H9 (cell line): ENCODE measurements around the gene POLD1. TPM values are rescaled to one million over a fixed set of nuclear protein-coding genes. Genes with fewer than 3 reads are reported as not detected.

Experiments used
- DNase-seq: peaks from one replicate; pipeline ENCODE4 v3.0.0-alpha.2; 2017
- H2AFZ ChIP-seq: one replicate; pipeline ENCODE4 v1.6.1; 2013; ENCODE audit warnings: mild to moderate bottlenecking, low read length, control low read depth, moderate library complexity
- H2AK5ac ChIP-seq: 2 replicates; pipeline ENCODE4 v1.6.1; 2013; ENCODE audit warnings: low read length, control low read depth, mixed read lengths; ENCODE audit not compliant: insufficient read length
- H2BK120ac ChIP-seq: one replicate; pipeline ENCODE4 v1.6.1; 2013; ENCODE audit warnings: low read depth, mild to moderate bottlenecking, low read length, control low read depth, inconsistent platforms; ENCODE audit not compliant: poor library complexity, severe bottlenecking
- H2BK12ac ChIP-seq: 2 replicates; pipeline ENCODE4 v1.6.1; 2013; ENCODE audit warnings: low read length, control low read depth, mixed read lengths, low read depth; ENCODE audit not compliant: insufficient read length
- H2BK15ac ChIP-seq: 2 replicates; pipeline ENCODE4 v1.6.1; 2013; ENCODE audit warnings: low read depth, low read length, control low read depth
- H2BK20ac ChIP-seq: one replicate; pipeline ENCODE4 v1.6.1; 2013; ENCODE audit warnings: low read depth, mild to moderate bottlenecking, low read length, control low read depth, inconsistent platforms; ENCODE audit not compliant: poor library complexity, severe bottlenecking
- H2BK5ac ChIP-seq: 2 replicates; pipeline ENCODE4 v1.6.1; 2013; ENCODE audit warnings: low read length, control low read depth, mixed read lengths; ENCODE audit not compliant: insufficient read length
- H3K14ac ChIP-seq: 2 replicates; pipeline ENCODE4 v1.6.1; 2013; ENCODE audit warnings: low read length, control low read depth; ENCODE audit not compliant: insufficient read depth
- H3K18ac ChIP-seq: 2 replicates; pipeline ENCODE4 v1.6.1; 2013; ENCODE audit warnings: low read depth, mild to moderate bottlenecking, mixed read lengths, low read length, control low read depth; ENCODE audit not compliant: insufficient read length
- H3K23ac ChIP-seq: 2 replicates; pipeline ENCODE4 v1.6.1; 2013; ENCODE audit warnings: low read length, control low read depth, mixed read lengths, low read depth; ENCODE audit not compliant: insufficient read length
- H3K23me2 ChIP-seq: 2 replicates; pipeline ENCODE4 v1.6.1; 2013; ENCODE audit warnings: low read depth, mild to moderate bottlenecking, mixed read lengths, low read length, control low read depth; ENCODE audit not compliant: insufficient read length, poor library complexity, severe bottlenecking
- H3K27ac ChIP-seq: 2 replicates; pipeline ENCODE4 v1.5.1; 2013; ENCODE audit warnings: low read length, control low read depth, mixed read lengths, low read depth; ENCODE audit not compliant: insufficient read length
- H3K27me3 ChIP-seq: 2 replicates; pipeline ENCODE4 v1.6.1; 2013; ENCODE audit warnings: low read length, control low read depth, inconsistent platforms; ENCODE audit not compliant: insufficient read depth
- H3K4ac ChIP-seq: 2 replicates; pipeline ENCODE4 v1.6.1; 2013; ENCODE audit warnings: low read depth, mild to moderate bottlenecking, control low read depth, inconsistent platforms, low read length, moderate library complexity
- H3K4me1 ChIP-seq: 2 replicates; pipeline ENCODE4 v1.6.1; 2013; ENCODE audit warnings: low read length, control low read depth, inconsistent platforms; ENCODE audit not compliant: insufficient read depth
- H3K4me2 ChIP-seq: 2 replicates; pipeline ENCODE4 v1.6.1; 2013; ENCODE audit warnings: low read length, control low read depth, mixed read lengths; ENCODE audit not compliant: insufficient read length, insufficient read depth
- H3K56ac ChIP-seq: 2 replicates; pipeline ENCODE4 v1.6.1; 2013; ENCODE audit warnings: low read depth, mild to moderate bottlenecking, mixed read lengths, low read length, control low read depth; ENCODE audit not compliant: insufficient read length
- H3K79me1 ChIP-seq: 2 replicates; pipeline ENCODE4 v1.6.1; 2013; ENCODE audit warnings: low read depth, mild to moderate bottlenecking, moderate library complexity, low read length, control low read depth, inconsistent platforms; ENCODE audit not compliant: insufficient read depth, poor library complexity, severe bottlenecking
- H3K79me2 ChIP-seq: 2 replicates; pipeline ENCODE4 v1.6.1; 2013; ENCODE audit warnings: low read length, control low read depth, inconsistent platforms; ENCODE audit not compliant: insufficient read depth
- H3K9ac ChIP-seq: 2 replicates; pipeline ENCODE4 v1.6.1; 2013; ENCODE audit warnings: low read length, control low read depth, mixed read lengths; ENCODE audit not compliant: insufficient read length; ENCODE audit errors: extremely low read depth
- H3K9me3 ChIP-seq: one replicate; pipeline ENCODE4 v1.6.1; 2013; ENCODE audit warnings: low read depth, low read length, inconsistent platforms; ENCODE audit not compliant: control insufficient read depth
- H3T11ph ChIP-seq: one replicate; pipeline ENCODE4 v1.6.1; 2013; ENCODE audit warnings: mild to moderate bottlenecking, low read length, control low read depth, inconsistent platforms
- H4K20me1 ChIP-seq: one replicate; pipeline ENCODE4 v1.6.1; 2013; ENCODE audit not compliant: control insufficient read depth, insufficient read length, insufficient read depth
- H4K5ac ChIP-seq: 2 replicates; pipeline ENCODE4 v1.6.1; 2013; ENCODE audit warnings: low read depth, mild to moderate bottlenecking, mixed read lengths, low read length, control low read depth; ENCODE audit not compliant: insufficient read length
- H4K8ac ChIP-seq: replicated peaks from 2 replicates; pipeline ENCODE4 v1.6.1; 2013; ENCODE audit warnings: low read length, control low read depth, mixed read lengths, low read depth; ENCODE audit not compliant: insufficient read length
- H4K91ac ChIP-seq: 2 replicates; pipeline ENCODE4 v1.6.1; 2013; ENCODE audit warnings: low read depth, mild to moderate bottlenecking, moderate library complexity, mixed read lengths, low read length, control low read depth; ENCODE audit not compliant: insufficient read length
- H3K27ac Mint-ChIP-seq, 3 experiments: 2 replicates in 2 of 3; 3 replicates in 1 of 3; pipeline ENCODE4 v1.8.0; 2020 to 2021; ENCODE audit warnings: mixed read lengths in 3 of 3, mild to moderate bottlenecking in 1 of 3, moderate library complexity in 1 of 3
- H3K27me3 Mint-ChIP-seq: 2 replicates; pipeline ENCODE4 v1.8.0; 2021; ENCODE audit warnings: low read depth, mild to moderate bottlenecking, moderate library complexity, mixed read lengths
- H3K36me3 Mint-ChIP-seq, 3 experiments: 2 replicates in 2 of 3; 3 replicates in 1 of 3; pipeline ENCODE4 v1.8.0; 2020 to 2021; ENCODE audit warnings: low read depth in 3 of 3, mixed read lengths in 3 of 3; ENCODE audit not compliant: insufficient read depth in 1 of 3
- H3K4me1 Mint-ChIP-seq, 2 experiments: 2 replicates each; pipeline ENCODE4 v1.8.0; 2020; ENCODE audit warnings: mixed read lengths in 2 of 2
- H3K4me3 Mint-ChIP-seq, 2 experiments: 2 replicates in 1 of 2; 3 replicates in 1 of 2; pipeline ENCODE4 v1.8.0; 2020 to 2021; ENCODE audit warnings: mild to moderate bottlenecking in 2 of 2, mixed read lengths in 2 of 2, moderate library complexity in 1 of 2
- H3K9me3 Mint-ChIP-seq, 2 experiments: 2 replicates in 1 of 2; 3 replicates in 1 of 2; pipeline ENCODE4 v1.8.0; 2020; ENCODE audit warnings: mild to moderate bottlenecking in 2 of 2, mixed read lengths in 2 of 2, moderate library complexity in 1 of 2
- CTCF ChIP-seq: fragments of 200-600 bp; sonication (generic); conservative IDR thresholded peaks from 3 replicates; pipeline ENCODE4 v1.8.0; 2021; ENCODE audit warnings: antibody characterized with exemption, mild to moderate bottlenecking
- WGBS: extraction: QIAGEN DNeasy Blood & Tissue Kit; methylation state at CpG from one replicate; pipeline ENCODE4 v1.1.7; 2013; ENCODE audit warnings: missing lambda C conversion rate, low lambda C conversion rate, mixed read lengths; ENCODE audit not compliant: insufficient read length; ENCODE audit errors: extremely low coverage; 5-methylcytosine and 5-hydroxymethylcytosine counted together
- total RNA-seq: library from RNA; stranded (reverse); gene quantifications from 2 replicates; pipeline ENCODE4 v1.2.1, GENCODE V29; 2021

The POLD1 gene
- total RNA-seq, 1 experiment from 2014 or later = 165 TPM

- Mint-ChIP-seq H3K9me3 (no peaks in the 10 kb centered on the region; a peak in 2 of 5 replicates), H3K4me3 (no peak overlapping the region), H3K27ac (no peak overlapping the region; a peak in 1 of 7 replicates), H3K36me3 (peaks cover 37 to 61% (median 56%) of the 10 kb centered on the region in 3 experiments), H3K4me1 (peaks cover 15 to 26% of the 10 kb centered on the region in 2 experiments), H3K27me3 (no peaks in the 10 kb centered on the region; the same call in 1 of the 2 replicates)
- no peak overlapping the region for H3K18ac ChIP-seq
- no peak overlapping the region for H4K5ac ChIP-seq
- no CpG with 5 or more reads among the region's 58 CpGs for WGBS
- no peak overlapping the region for H3K9ac ChIP-seq
- no peaks in the 10 kb centered on the region for H3K4me1 ChIP-seq
- no peak overlapping the region for H2BK15ac ChIP-seq
- no peak overlapping the region for H3K56ac ChIP-seq
- no peaks in the 10 kb centered on the region for H4K20me1 ChIP-seq
- H2AK5ac ChIP-seq = no peak overlapping the region
- H3K4ac ChIP-seq = no peak overlapping the region
- H3K79me2 ChIP-seq = peaks cover 10% of the 10 kb centered on the region; the same call in 1 of the 2 replicates
- DNase-seq = no peak
- peaks cover 14% of the 10 kb centered on the region for H3K23me2 ChIP-seq
- H4K8ac ChIP-seq = no peak overlapping the region
- no peaks in the 10 kb centered on the region for H3K9me3 ChIP-seq
- no peak overlapping the region for H4K91ac ChIP-seq
- no peak overlapping the region for H3T11ph ChIP-seq
- no peak overlapping the region for H2BK20ac ChIP-seq
- H3K14ac ChIP-seq = no peak overlapping the region
- no peak for TF ChIP-seq CTCF
- no peak overlapping the region for H2BK120ac ChIP-seq
- H3K27me3 ChIP-seq = no peaks in the 10 kb centered on the region
- no peak overlapping the region for H2BK5ac ChIP-seq
- H3K23ac ChIP-seq = no peak overlapping the region
- no peak overlapping the region for H3K4me2 ChIP-seq
- H3K79me1 ChIP-seq = peaks cover 4% of the 10 kb centered on the region
- H2BK12ac ChIP-seq = no peak overlapping the region
- no peak overlapping the region for H2AFZ ChIP-seq
- H3K27ac ChIP-seq = no peak overlapping the region
Measured at GRCh38 chr19:50381881-50382729, 2.0 kb upstream of the POLD1 start.
